GM12865 (cell line): ENCODE measurements around the gene MFSD2A.
A peak's percentile ranks its signal among the peaks of the same experiment; 100 is the strongest.

Experiments used
- DNase-seq: peaks from one replicate; pipeline ENCODE4 v3.0.0; 2010; ENCODE audit warnings: low read depth
- H3K4me3 ChIP-seq: 2 replicates; pipeline ENCODE4 v1.5.1; 2011; ENCODE audit warnings: mild to moderate bottlenecking, low read depth, low read length, control low read depth
- CTCF ChIP-seq: IDR thresholded peaks from 2 replicates; pipeline ENCODE4 v1.5.1; 2011; ENCODE audit warnings: low read length, control low read depth, low read depth, inconsistent platforms; ENCODE audit not compliant: insufficient read depth; ENCODE audit errors: missing control alignments

The MFSD2A gene

GRCh38 chr1:39917825-39918224 is 37.1 kb upstream of the MFSD2A start:
- no peak for TF ChIP-seq CTCF
- no peak for DNase-seq

DNA sequence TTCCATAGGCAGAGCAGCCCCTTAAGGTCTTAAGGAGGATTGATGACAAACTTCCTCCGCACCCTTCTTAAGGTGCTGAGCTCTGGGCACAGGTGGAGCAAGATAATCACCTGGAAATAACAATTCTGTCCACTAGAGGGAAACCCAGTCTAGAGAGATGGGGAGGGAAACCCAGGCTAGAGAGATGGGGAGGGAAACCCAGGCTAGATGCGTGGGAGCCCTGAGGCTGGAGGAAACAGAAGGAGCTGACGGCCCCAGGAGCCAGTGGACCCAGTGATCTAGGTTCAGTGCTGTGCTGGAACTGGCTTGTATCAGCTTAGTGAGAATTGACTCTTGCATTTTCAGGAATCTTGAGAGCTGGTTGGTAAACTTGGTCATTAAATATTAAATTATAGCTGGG is 35.4 kb upstream of the MFSD2A start:
- TF ChIP-seq CTCF: peak; percentile 66
- DNase-seq: peak; percentile 80
- H3K4me3 ChIP-seq: no peak overlapping the region

More at GRCh38 chr1:39917825-39918224, 37.1 kb upstream of the MFSD2A start:
- no peak overlapping the region for H3K4me3 ChIP-seq

DNA sequence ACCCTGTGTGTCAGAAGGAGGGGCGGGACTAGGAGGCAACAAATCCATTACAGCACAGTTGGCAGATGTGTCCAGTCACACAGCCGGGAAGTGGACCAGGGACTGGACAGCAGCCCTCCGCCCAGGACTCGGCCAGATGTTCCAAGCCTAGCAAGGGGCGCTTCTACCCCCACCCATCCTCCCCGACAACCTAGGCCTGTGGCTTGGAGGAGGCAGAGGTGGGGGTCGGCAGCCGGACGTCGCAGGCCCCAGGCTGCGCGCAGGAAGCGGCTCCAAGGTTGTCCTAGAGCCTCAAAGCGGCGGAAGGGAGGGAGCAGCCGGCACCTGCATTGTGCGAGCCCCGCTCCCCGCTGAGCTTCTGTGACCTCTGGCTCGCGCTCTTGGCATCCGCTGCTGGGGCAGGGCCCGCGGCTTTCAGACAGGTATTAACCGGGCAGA is 32.7 kb upstream of the MFSD2A start:
- no peak for DNase-seq
- TF ChIP-seq CTCF: no peak
- H3K4me3 ChIP-seq: no peak overlapping the region

GRCh38 chr1:39925721-39926342 is 29.1 kb upstream of the MFSD2A start:
- no peak for TF ChIP-seq CTCF

GRCh38 chr1:39926343-39926793 is 28.6 kb upstream of the MFSD2A start:
- no peak for TF ChIP-seq CTCF
- no peak for DNase-seq
- H3K4me3 ChIP-seq: no peak overlapping the region

More at GRCh38 chr1:39925721-39926342, 29.1 kb upstream of the MFSD2A start:
- H3K4me3 ChIP-seq: no peak overlapping the region
- DNase-seq: no peak

DNA sequence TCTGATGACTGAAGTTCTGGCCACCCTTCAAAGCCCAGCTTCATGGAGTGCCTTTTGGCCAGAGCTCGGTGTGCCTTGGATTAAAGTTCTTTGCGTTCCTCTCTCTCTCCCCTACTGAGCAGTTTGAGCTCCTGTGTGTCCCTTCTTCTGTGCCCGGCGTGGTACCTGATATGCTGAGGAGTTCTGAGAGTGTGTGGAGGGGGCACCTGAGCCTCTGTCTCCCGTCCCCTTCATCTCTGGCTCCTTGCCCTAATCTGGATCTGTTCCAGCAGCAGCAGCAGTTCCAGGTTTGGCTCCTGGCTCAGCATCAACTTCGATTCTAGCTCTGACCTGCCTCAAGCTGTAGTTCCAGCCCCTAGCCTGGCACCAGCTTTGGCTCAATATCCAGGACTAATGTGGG is 28.1 kb upstream of the MFSD2A start:
- no peak for DNase-seq
- no peak overlapping the region for H3K4me3 ChIP-seq
- no peak for TF ChIP-seq CTCF

DNA sequence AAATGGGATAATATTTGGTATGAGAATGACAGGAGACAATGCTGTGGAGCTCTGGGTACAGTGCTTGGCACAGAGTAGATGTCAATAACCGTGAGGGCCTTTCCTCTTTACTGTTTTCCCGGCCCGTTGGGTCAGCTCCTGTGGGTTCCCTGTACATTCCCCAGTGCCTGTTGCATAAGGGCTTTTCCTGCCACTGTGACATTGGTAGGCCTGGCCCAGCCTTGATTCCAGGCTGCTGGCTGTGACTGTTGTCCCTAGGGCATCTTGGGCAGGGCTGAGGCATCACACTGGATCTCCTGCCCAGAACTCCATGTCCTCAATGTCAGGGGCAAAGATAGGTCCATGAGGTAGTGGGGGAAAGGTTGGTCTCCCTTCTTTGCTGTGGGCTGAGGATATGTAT is 27.4 kb upstream of the MFSD2A start:
- TF ChIP-seq CTCF: no peak
- no peak for DNase-seq

More for the DNA sequence above, 27.4 kb upstream of the MFSD2A start:
- H3K4me3 ChIP-seq: no peak overlapping the region
